T1000 (cell line): ENCODE results near the gene AFAP1L1.
A peak's percentile ranks its signal among the peaks of the same experiment; 100 is the strongest.

Experiments
- DNase-seq: peaks from one replicate; lab custom pipeline; 2025; ENCODE audit warnings: mixed read lengths; lab: John Stamatoyannopoulos, UW

Gene AFAP1L1

GRCh38 chr5:149372076-149372795 is 100.6 kb downstream of the AFAP1L1 start:
- no peak for DNase-seq

GRCh38 chr5:149372932-149373331 is 101.3 kb downstream of the AFAP1L1 start:
- DNase-seq, result no peak

GRCh38 chr5:149374303-149374702 is 102.6 kb downstream of the AFAP1L1 start:
- no peak for DNase-seq

- no peak for DNase-seq
Measured at GRCh38 chr5:149374801-149375200, 103.1 kb downstream of the AFAP1L1 start.

- no peak for DNase-seq
Measured at GRCh38 chr5:149375434-149375833, 103.8 kb downstream of the AFAP1L1 start.

GRCh38 chr5:149376104-149376503 is 104.4 kb downstream of the AFAP1L1 start:
- DNase-seq, result no peak

GRCh38 chr5:149376711-149377447 is 105.2 kb downstream of the AFAP1L1 start:
- no peak for DNase-seq

- no peak for DNase-seq
Measured at GRCh38 chr5:149378241-149378820, 106.7 kb downstream of the AFAP1L1 start.

GRCh38 chr5:149379177-149379761 is 107.6 kb downstream of the AFAP1L1 start, which contains the start of gene IL17B:
IL17B (minus strand) TSS chr5:149379292; CDS start chr5:149379225, 67 bp downstream.
- DNase-seq, result no peak

GRCh38 chr5:149379818-149380374 is 108.2 kb downstream of the AFAP1L1 start:
- DNase-seq, result no peak

- no peak for DNase-seq
Measured at GRCh38 chr5:149380466-149381121, 108.9 kb downstream of the AFAP1L1 start.

- no peak for DNase-seq
Measured at GRCh38 chr5:149381261-149381985, 109.8 kb downstream of the AFAP1L1 start.

GRCh38 chr5:149381986-149382338 is 110.3 kb downstream of the AFAP1L1 start:
- peak; percentile 48 for DNase-seq

GRCh38 chr5:149382517-149383220 is 111.0 kb downstream of the AFAP1L1 start:
- no peak for DNase-seq

GRCh38 chr5:149383399-149383798 is 111.7 kb downstream of the AFAP1L1 start:
- no peak for DNase-seq

- no peak for DNase-seq
Measured at GRCh38 chr5:149386166-149386565, 114.5 kb downstream of the AFAP1L1 start.

- no peak for DNase-seq
Measured at GRCh38 chr5:149387081-149387631, 115.5 kb downstream of the AFAP1L1 start.

GRCh38 chr5:149387982-149388381 is 116.3 kb downstream of the AFAP1L1 start:
- no peak for DNase-seq

GRCh38 chr5:149388498-149389190 is 117.0 kb downstream of the AFAP1L1 start:
- no peak for DNase-seq
